K562 (cell line): Measurements from ENCODE around the gene B2M.

ENCODE experiments used
- ARNT ChIP-seq, 2 experiments: fragments of 450-650 bp; IDR thresholded peaks; 2 replicates each; pipeline ENCODE4 v1.6.1; 2016; ENCODE audit warnings: mild to moderate bottlenecking in 1 of 2
- GABPA ChIP-seq: fragments of 200-800 bp; sonication (Bioruptor generic); conservative IDR thresholded peaks from 2 replicates; pipeline ENCODE4 v1.6.1; 2016; ENCODE audit warnings: low read depth, missing genetic modification characterization, missing compliant biosample characterization
- JUNB ChIP-seq: fragments of 450-650 bp; formaldehyde crosslinking; conservative IDR thresholded peaks from 2 replicates; pipeline ENCODE4 v1.4.0; 2020; ENCODE audit warnings: mild to moderate bottlenecking
- NBN ChIP-seq: fragments of 450-650 bp; IDR thresholded peaks from 2 replicates; pipeline ENCODE4 v1.6.1; 2016; ENCODE audit warnings: low read depth, mild to moderate bottlenecking
- PHB2 ChIP-seq: fragments of 450-650 bp; IDR thresholded peaks from 2 replicates; pipeline ENCODE4 v1.6.1; 2017; ENCODE audit warnings: low read depth
- RAD21 ChIP-seq, 2 experiments: fragments of 250-450 bp in 1 of 2; fragments of 450-650 bp in 1 of 2; sonication (Bioruptor Pico) in 1 of 2; formaldehyde crosslinking in 1 of 2; IDR thresholded peaks in 1 of 2; conservative IDR thresholded peaks in 1 of 2; 2 replicates each; pipeline versions ENCODE4 v1.4.0 to v1.8.0; 2020 to 2022; ENCODE audit warnings: mild to moderate bottlenecking in 2 of 2, moderate library complexity in 1 of 2
- RCOR1 ChIP-seq, 2 experiments: IDR thresholded peaks; 2 replicates each; pipeline ENCODE4 v1.6.1; 2012; ENCODE audit warnings: low read depth in 2 of 2, low read length in 2 of 2, borderline replicate concordance in 1 of 2, improper control_type of control experiment in 1 of 2
- YY1 ChIP-seq, 3 experiments: IDR thresholded peaks; 2 replicates each; pipeline ENCODE4 v1.6.1; 2011; ENCODE audit warnings: low read length in 2 of 3, mild to moderate bottlenecking in 2 of 3, moderate library complexity in 2 of 3, borderline replicate concordance in 1 of 3, control low read depth in 1 of 3, low read depth in 1 of 3; ENCODE audit not compliant: insufficient read depth in 3 of 3, insufficient replicate concordance in 2 of 3, control insufficient read depth in 1 of 3, insufficient read length in 1 of 3; ENCODE audit errors: extremely low read depth in 1 of 3
- ZNF79 ChIP-seq: fragments of 250-450 bp; sonication (Bioruptor Pico); IDR thresholded peaks from 2 replicates; pipeline ENCODE4 v1.4.0; 2020; ENCODE audit warnings: low read depth, mild to moderate bottlenecking, moderate library complexity
- TF ChIP-seq, protein P1 (sequence below): sonication (generic); formaldehyde crosslinking; IDR thresholded peaks from 2 replicates; pipeline ENCODE4 v1.8.0; 2023; ENCODE audit warnings: mild to moderate bottlenecking, missing genetic modification reagents
- TF ChIP-seq, protein P2 (sequence below): fragments of 450-650 bp; IDR thresholded peaks from 2 replicates; pipeline ENCODE4 v1.6.1; 2018; ENCODE audit not compliant: partially characterized antibody
- TF ChIP-seq, protein P3 (sequence below): IDR thresholded peaks from 2 replicates; pipeline ENCODE4 v1.6.1; 2016; ENCODE audit warnings: missing genetic modification characterization, missing compliant biosample characterization
- TF ChIP-seq, protein P4 (sequence below), 3 experiments: IDR thresholded peaks in 2 of 3; conservative IDR thresholded peaks in 1 of 3; 2 replicates each; pipeline ENCODE4 v1.5.1; 2011 to 2012; ENCODE audit warnings: low read length in 3 of 3, mild to moderate bottlenecking in 3 of 3, control low read depth in 2 of 3, improper control_type of control experiment in 1 of 3, inconsistent platforms in 1 of 3, low read depth in 1 of 3, mixed read lengths in 1 of 3, moderate library complexity in 1 of 3; ENCODE audit not compliant: insufficient read depth in 2 of 3

DNA sequence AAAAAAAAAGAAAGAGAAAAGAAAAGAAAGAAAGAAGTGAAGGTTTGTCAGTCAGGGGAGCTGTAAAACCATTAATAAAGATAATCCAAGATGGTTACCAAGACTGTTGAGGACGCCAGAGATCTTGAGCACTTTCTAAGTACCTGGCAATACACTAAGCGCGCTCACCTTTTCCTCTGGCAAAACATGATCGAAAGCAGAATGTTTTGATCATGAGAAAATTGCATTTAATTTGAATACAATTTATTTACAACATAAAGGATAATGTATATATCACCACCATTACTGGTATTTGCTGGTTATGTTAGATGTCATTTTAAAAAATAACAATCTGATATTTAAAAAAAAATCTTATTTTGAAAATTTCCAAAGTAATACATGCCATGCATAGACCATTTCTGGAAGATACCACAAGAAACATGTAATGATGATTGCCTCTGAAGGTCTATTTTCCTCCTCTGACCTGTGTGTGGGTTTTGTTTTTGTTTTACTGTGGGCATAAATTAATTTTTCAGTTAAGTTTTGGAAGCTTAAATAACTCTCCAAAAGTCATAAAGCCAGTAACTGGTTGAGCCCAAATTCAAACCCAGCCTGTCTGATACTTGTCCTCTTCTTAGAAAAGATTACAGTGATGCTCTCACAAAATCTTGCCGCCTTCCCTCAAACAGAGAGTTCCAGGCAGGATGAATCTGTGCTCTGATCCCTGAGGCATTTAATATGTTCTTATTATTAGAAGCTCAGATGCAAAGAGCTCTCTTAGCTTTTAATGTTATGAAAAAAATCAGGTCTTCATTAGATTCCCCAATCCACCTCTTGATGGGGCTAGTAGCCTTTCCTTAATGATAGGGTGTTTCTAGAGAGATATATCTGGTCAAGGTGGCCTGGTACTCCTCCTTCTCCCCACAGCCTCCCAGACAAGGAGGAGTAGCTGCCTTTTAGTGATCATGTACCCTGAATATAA lies 2.0 kb downstream of the B2M start:
- TF ChIP-seq ARNT (IDR thresholded peaks at IDR 0.05) (no peak), GABPA (tag) (no peak), JUNB (CRISPR knock-in tag) (no peak), NBN (no peak), RCOR1 (IDR thresholded peaks at IDR 0.05; ENCODE audit: borderline replicate concordance in 1 of 2, low read depth in 2 of 2, low read length in 2 of 2) (no peak), ZNF79 (CRISPR knock-in tag) (no peak), YY1 (IDR thresholded peaks at IDR 0.05; ENCODE audit: borderline replicate concordance in 1 of 3, control insufficient read depth in 1 of 3, extremely low read depth in 1 of 3, insufficient read depth in 3 of 3, insufficient read length in 1 of 3, insufficient replicate concordance in 2 of 3, low read depth in 1 of 3, low read length in 2 of 3) (no peak), RAD21 (CRISPR knock-in tag; conservative IDR thresholded peaks at IDR 0.05 in 1 of 2, IDR thresholded peaks at IDR 0.05 in 1 of 2) (peak; percentile 73), PHB2 (no peak)
- TF ChIP-seq, protein P1, sequence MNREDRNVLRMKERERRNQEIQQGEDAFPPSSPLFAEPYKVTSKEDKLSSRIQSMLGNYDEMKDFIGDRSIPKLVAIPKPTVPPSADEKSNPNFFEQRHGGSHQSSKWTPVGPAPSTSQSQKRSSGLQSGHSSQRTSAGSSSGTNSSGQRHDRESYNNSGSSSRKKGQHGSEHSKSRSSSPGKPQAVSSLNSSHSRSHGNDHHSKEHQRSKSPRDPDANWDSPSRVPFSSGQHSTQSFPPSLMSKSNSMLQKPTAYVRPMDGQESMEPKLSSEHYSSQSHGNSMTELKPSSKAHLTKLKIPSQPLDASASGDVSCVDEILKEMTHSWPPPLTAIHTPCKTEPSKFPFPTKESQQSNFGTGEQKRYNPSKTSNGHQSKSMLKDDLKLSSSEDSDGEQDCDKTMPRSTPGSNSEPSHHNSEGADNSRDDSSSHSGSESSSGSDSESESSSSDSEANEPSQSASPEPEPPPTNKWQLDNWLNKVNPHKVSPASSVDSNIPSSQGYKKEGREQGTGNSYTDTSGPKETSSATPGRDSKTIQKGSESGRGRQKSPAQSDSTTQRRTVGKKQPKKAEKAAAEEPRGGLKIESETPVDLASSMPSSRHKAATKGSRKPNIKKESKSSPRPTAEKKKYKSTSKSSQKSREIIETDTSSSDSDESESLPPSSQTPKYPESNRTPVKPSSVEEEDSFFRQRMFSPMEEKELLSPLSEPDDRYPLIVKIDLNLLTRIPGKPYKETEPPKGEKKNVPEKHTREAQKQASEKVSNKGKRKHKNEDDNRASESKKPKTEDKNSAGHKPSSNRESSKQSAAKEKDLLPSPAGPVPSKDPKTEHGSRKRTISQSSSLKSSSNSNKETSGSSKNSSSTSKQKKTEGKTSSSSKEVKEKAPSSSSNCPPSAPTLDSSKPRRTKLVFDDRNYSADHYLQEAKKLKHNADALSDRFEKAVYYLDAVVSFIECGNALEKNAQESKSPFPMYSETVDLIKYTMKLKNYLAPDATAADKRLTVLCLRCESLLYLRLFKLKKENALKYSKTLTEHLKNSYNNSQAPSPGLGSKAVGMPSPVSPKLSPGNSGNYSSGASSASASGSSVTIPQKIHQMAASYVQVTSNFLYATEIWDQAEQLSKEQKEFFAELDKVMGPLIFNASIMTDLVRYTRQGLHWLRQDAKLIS (CRISPR knock-in tag): no peak
- TF ChIP-seq, protein P2, sequence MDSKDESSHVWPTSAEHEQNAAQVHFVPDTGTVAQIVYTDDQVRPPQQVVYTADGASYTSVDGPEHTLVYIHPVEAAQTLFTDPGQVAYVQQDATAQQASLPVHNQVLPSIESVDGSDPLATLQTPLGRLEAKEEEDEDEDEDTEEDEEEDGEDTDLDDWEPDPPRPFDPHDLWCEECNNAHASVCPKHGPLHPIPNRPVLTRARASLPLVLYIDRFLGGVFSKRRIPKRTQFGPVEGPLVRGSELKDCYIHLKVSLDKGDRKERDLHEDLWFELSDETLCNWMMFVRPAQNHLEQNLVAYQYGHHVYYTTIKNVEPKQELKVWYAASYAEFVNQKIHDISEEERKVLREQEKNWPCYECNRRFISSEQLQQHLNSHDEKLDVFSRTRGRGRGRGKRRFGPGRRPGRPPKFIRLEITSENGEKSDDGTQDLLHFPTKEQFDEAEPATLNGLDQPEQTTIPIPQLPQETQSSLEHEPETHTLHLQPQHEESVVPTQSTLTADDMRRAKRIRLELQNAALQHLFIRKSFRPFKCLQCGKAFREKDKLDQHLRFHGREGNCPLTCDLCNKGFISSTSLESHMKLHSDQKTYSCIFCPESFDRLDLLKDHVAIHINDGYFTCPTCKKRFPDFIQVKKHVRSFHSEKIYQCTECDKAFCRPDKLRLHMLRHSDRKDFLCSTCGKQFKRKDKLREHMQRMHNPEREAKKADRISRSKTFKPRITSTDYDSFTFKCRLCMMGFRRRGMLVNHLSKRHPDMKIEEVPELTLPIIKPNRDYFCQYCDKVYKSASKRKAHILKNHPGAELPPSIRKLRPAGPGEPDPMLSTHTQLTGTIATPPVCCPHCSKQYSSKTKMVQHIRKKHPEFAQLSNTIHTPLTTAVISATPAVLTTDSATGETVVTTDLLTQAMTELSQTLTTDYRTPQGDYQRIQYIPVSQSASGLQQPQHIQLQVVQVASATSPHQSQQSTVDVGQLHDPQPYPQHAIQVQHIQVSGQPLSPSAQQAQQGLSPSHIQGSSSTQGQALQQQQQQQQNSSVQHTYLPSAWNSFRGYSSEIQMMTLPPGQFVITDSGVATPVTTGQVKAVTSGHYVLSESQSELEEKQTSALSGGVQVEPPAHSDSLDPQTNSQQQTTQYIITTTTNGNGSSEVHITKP: peak; percentile 57
- TF ChIP-seq, protein P3, sequence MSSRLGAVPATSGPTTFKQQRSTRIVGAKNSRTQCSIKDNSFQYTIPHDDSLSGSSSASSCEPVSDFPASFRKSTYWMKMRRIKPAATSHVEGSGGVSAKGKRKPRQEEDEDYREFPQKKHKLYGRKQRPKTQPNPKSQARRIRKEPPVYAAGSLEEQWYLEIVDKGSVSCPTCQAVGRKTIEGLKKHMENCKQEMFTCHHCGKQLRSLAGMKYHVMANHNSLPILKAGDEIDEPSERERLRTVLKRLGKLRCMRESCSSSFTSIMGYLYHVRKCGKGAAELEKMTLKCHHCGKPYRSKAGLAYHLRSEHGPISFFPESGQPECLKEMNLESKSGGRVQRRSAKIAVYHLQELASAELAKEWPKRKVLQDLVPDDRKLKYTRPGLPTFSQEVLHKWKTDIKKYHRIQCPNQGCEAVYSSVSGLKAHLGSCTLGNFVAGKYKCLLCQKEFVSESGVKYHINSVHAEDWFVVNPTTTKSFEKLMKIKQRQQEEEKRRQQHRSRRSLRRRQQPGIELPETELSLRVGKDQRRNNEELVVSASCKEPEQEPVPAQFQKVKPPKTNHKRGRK: no peak
- TF ChIP-seq, protein P4, sequence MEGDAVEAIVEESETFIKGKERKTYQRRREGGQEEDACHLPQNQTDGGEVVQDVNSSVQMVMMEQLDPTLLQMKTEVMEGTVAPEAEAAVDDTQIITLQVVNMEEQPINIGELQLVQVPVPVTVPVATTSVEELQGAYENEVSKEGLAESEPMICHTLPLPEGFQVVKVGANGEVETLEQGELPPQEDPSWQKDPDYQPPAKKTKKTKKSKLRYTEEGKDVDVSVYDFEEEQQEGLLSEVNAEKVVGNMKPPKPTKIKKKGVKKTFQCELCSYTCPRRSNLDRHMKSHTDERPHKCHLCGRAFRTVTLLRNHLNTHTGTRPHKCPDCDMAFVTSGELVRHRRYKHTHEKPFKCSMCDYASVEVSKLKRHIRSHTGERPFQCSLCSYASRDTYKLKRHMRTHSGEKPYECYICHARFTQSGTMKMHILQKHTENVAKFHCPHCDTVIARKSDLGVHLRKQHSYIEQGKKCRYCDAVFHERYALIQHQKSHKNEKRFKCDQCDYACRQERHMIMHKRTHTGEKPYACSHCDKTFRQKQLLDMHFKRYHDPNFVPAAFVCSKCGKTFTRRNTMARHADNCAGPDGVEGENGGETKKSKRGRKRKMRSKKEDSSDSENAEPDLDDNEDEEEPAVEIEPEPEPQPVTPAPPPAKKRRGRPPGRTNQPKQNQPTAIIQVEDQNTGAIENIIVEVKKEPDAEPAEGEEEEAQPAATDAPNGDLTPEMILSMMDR (IDR thresholded peaks at IDR 0.05 in 2 of 3, conservative IDR thresholded peaks at IDR 0.05 in 1 of 3; ENCODE audit: insufficient read depth in 2 of 3, low read depth in 1 of 3, low read length in 3 of 3): peak; percentile 42 to 71 (median 53); a peak in 5 of 6 replicates
